SKM-1 treated with dmso at 0.1 percent for 144 hours (cell line): ENCODE measurements around the gene ZACN.
"Not testable (repeated sequence)": the region's sequence is repeated elsewhere in the genome, so short reads cannot be mapped to it uniquely, and the experiment has no call there.

ENCODE experiments used
- DNase-seq: peaks from one replicate; lab custom pipeline; 2025; ENCODE audit not compliant: unreplicated experiment; lab: John Stamatoyannopoulos, UW

The ZACN gene

GRCh38 chr17:76053246-76054111, 25.5 kb upstream of the ZACN start:
- no peak for DNase-seq

- DNase-seq, result no peak
Measured at GRCh38 chr17:76054112-76054476, 24.9 kb upstream of the ZACN start.

DNA sequence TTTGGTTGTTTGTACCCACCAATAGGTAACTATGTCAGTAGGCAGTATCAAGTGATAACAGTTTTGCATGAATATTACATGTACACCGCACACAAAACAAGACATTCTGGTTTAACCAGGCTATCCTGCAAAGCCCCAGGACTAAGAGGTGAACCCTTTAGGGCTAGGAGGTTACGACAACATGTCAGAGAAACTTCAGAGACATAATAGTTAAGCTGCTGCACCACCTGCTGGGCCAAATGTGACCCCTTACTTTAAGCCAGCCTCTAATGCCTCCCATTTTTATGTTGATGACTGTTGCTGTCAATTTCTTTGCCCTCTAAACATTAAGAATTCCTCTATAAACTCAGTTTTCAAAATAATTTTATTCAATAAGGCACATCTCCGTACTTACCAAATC, 22.1 kb upstream of the ZACN start:
- no peak for DNase-seq

GRCh38 chr17:76058264-76058663, 20.7 kb upstream of the ZACN start:
- not testable (repeated sequence) for DNase-seq

DNA sequence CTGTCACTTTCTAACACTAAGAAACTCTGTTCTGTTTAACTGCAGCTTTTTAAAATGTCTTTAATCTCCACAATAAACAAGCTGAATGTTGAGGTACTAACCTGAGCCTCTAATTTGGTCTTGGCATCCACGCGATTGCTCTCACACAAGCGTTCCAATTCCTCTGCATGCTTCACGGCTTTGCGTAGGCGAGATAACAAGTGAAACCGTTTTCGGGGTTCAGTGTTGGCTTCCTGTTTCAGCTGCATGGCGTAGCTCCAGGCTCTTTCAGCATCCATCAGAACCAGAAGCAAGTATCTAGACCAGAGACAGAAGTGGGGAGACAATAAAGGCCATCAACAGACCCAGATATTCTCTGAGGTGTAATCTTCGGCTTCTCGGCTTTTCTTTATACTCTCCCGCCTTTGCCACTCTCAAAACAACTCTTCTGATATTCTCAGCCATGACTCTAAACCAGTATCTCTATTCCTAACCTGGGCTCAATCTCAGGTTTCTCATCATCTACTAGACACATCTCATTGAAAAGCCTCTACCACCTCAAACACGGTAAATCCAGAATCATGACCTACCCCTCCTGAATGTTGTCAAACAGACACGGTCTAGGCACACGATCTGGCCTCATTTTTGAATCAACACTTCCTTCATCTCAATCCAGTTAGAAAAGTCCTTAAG, 15.0 kb upstream of the ZACN start:
- DNase-seq, result no peak

DNA sequence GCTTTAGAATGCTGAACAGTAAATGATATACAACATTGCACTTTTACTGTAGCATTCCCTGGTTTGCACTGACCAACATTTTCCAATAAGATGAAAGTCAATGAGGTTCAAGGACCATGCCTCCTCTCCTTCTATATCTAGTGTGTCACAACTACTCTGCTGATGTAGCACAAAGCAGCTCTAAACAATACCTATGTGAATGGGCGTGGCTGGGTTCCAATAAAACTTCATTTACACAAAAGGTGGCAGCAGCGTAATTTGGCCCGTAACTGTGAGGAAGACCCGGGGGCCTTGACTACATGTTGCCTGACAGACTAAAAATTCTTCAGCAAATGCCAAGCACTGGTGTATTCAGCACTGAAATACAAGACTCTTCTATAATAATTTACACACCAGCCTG, 13.2 kb upstream of the ZACN start:
- no peak for DNase-seq

DNA sequence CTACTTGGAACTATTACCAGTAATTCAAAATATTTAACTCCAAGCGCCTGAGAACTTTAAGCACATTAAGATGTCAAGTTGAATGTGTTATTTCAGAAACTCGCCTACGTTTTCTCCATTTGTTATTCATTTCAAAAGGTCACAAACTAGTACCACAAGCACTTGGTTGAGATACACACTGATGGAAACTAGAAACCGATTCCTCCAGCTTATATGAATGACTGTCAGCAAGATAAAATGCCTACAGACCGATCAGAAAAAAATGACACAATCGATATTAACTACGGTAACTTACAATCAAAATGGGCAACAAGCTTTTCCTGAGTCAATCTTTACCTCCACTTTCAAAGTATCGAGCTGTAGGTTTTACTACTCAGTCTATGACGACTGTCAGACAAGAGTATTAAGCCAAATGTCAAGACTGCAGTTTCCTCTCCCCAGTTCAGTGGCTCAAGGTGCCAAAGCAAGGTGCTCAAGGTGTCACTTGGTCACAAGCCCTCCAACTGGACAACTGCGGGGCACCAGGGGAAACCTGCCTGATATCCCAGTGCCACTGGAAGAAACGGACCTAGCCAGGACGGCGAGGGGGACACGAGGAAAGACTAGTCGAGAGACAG, 7.3 kb upstream of the ZACN start:
- DNase-seq, result no peak

GRCh38 chr17:76072148-76072858, 6.7 kb upstream of the ZACN start, which contains the start of gene SRP68:
Gene SRP68, minus strand, starts transcription at chr17:76072517. Its CDS starts 26 bp downstream, at chr17:76072491.
- peak; percentile 82 for DNase-seq

DNA sequence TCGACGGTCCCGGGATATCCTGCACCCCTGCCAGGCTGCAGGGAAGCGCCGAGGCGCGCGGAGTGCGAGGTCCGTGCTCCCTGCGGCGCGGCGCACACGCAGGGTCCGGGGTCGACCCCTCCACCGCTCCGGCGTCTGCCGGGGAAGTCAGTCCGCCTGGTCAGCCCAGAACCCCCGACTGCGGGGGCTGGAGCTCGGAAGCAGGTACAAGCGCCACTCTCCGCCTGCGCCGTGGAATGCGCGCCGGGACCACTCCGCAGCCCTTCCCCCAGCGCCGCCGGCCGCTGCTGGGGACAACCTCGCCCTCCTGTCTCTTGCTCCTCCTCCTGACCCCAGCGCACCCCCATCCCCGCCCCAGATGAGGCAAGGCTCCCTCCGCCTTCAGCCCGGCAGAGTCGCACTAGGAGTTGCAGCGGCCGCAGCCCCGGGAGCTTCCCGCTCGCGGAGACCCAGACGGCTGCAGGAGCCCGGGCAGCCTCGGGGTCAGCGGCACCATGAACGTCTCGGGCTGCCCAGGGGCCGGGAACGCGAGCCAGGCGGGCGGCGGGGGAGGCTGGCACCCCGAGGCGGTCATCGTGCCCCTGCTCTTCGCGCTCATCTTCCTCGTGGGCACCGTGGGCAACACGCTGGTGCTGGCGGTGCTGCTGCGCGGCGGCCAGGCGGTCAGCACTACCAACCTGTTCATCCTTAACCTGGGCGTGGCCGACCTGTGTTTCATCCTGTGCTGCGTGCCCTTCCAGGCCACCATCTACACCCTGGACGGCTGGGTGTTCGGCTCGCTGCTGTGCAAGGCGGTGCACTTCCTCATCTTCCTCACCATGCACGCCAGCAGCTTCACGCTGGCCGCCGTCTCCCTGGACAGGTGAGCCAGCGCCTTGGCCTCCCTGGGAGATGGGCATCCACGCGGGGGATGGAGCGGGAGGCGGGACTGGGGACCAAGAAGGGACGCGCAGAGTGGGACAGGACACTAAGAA, 4.3 kb upstream of the ZACN start, which contains the start of gene GALR2:
GALR2 (plus strand) TSS at position 392 of the 974 bp plus-strand sequence; CDS start at position 495, 103 bp downstream.
- DNase-seq, result peak; percentile 32

DNA sequence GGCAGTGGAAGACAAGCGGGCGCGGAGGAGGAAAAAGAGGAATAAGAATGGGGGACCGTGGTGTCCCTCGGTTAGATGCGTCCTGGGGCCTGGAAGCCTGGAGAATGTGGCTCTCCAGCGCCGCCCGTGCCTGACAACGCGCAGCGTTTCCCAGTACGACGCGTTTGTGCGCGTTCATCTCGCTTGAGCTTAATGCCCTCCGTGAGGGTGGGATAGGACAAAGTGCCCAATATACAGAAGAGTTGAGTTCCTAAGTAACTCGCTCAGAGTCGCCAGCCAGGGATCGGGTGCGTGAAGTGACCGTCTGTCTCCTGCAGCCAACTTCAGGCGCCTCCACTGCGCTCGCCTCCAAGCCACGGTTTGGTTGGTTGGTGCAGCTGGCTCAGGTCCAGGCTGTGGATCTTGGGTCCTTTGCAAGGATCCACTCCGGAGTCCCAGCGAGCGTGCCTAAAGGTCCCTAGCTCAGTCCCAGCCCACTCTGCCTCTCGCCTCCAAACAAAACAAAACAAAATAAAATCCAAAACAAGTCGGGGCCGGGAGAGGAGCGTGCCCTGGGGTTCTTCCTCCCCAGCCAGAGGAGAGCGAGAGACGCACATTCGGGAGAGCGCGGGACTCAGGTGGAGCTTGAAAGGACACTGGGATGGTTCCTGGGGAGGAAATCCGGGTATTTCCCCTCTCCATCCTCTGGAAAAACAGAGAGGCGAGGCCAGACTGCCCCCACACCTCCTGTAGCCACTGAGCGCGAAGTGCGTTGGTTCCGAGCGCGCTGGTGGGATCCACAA, 3.4 kb upstream of the ZACN start:
- DNase-seq, result no peak

DNA sequence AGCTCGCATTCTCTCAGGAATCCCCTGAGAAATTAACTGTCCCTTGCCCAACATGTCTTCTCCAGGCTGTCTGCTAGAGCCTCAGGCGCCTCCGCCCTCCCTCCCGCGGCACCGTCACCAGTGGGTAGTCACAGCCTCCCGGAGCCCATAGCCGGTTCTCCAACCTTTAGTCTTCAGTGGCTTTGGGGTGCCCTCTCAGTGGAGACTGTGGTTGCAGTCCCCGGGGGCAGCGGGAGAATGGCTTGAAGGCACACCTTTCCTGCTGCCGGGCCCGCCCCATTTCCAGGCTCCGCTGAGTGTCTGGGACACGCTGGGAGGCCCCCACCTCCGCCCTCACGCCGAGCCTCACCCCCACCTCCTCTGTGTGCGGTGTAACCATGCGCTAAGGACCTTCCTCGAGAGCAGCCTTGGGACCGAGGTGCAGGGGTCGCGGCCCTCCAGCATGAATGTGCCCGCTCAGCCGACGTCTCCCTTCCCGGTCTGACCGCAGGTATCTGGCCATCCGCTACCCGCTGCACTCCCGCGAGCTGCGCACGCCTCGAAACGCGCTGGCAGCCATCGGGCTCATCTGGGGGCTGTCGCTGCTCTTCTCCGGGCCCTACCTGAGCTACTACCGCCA, 2.7 kb upstream of the ZACN start:
- DNase-seq, result no peak

DNA sequence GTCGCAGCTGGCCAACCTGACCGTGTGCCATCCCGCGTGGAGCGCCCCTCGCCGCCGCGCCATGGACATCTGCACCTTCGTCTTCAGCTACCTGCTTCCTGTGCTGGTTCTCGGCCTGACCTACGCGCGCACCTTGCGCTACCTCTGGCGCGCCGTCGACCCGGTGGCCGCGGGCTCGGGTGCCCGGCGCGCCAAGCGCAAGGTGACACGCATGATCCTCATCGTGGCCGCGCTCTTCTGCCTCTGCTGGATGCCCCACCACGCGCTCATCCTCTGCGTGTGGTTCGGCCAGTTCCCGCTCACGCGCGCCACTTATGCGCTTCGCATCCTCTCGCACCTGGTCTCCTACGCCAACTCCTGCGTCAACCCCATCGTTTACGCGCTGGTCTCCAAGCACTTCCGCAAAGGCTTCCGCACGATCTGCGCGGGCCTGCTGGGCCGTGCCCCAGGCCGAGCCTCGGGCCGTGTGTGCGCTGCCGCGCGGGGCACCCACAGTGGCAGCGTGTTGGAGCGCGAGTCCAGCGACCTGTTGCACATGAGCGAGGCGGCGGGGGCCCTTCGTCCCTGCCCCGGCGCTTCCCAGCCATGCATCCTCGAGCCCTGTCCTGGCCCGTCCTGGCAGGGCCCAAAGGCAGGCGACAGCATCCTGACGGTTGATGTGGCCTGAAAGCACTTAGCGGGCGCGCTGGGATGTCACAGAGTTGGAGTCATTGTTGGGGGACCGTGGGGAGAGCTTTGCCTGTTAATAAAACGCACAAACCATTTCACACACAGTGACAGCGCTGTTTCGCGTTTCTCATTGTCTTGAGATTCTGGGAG, 2.0 kb upstream of the ZACN start:
- no peak for DNase-seq

GRCh38 chr17:76077584-76078110, 1.3 kb upstream of the ZACN start:
- no peak for DNase-seq

- DNase-seq, result not testable (repeated sequence)
Measured at GRCh38 chr17:76078370-76078769, 612 bp upstream of the ZACN start.

- DNase-seq, result no peak
Measured at GRCh38 chr17:76079535-76079955, 563 bp downstream of the ZACN start.

- no peak for DNase-seq
Measured at GRCh38 chr17:76079956-76080767, 1.2 kb downstream of the ZACN start.

DNA sequence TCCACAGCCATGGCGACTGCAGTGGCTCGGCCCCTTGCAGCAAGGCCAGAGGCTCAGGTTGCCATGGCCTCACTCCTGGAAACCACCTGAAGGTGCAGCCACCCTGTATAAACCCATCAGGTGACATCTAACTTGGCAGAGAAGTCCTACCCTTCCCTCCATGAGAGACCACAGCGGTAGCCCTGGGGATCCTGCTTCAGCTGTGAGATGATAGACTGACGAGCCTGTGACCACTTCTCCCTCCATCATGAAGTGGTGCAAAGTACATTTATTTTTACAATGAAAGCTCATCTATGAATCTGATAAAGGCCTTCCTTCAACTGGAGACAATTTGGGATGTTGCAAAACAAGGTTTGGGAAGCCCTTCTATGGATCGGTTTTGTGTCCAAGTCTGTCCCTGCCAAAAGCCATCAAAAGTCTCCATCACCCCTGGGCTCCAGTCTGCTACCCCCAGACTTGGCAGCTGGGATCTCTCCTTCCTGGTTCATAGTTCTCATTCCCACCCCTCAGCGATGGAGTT, 1.8 kb downstream of the ZACN start:
- DNase-seq, result no peak
